Spleen (tissue), 7 donors: ENCODE measurements around the gene RBM47.

ENCODE experiments used
- CTCF ChIP-seq, 11 experiments: fragments of 200-600 bp in 7 of 11; fragments of 450-650 bp in 4 of 11; sonication (generic) in 4 of 11; IDR thresholded peaks in 8 of 11; conservative IDR thresholded peaks in 3 of 11; 1 replicate in 7 of 11; 2 replicates in 4 of 11; pipeline versions ENCODE4 v1.4.0 to v1.8.0; 2016 to 2021; ENCODE audit warnings: antibody characterized with exemption in 11 of 11, inconsistent platforms in 4 of 11, mild to moderate bottlenecking in 1 of 11
- POLR2AphosphoS5 ChIP-seq, 3 donors: sonication (generic); formaldehyde crosslinking; IDR thresholded peaks; one replicate each; pipeline ENCODE4 v1.5.1; 2017; ENCODE audit warnings: antibody characterized with exemption in 3 of 3
- donor health status: DM: no; HTN: no; CAD: no; lungs with moderate emphysema.
- donor health status: DM: no; HTN: no; CAD: no.
- donor health status: DM: no; HTN: no; CAD: no.

GRCh38 chr4:40506492-40506891 lies 123.2 kb downstream of the RBM47 start:
- no peak for TF ChIP-seq CTCF (IDR thresholded peaks at IDR 0.05 in 8 of 11, conservative IDR thresholded peaks at IDR 0.05 in 3 of 11)
- no peak for TF ChIP-seq POLR2AphosphoS5 (IDR thresholded peaks at IDR 0.05)
